H9 (cell line): Measurements from ENCODE around the gene GCH1. TPM values are rescaled to one million over a fixed set of nuclear protein-coding genes. Genes with fewer than 3 reads are reported as not detected.

ENCODE experiments used
- DNase-seq: peaks from one replicate; pipeline ENCODE4 v3.0.0-alpha.2; 2017
- H2AFZ ChIP-seq: one replicate; pipeline ENCODE4 v1.6.1; 2013; ENCODE audit warnings: mild to moderate bottlenecking, low read length, control low read depth, moderate library complexity
- H2AK5ac ChIP-seq: 2 replicates; pipeline ENCODE4 v1.6.1; 2013; ENCODE audit warnings: low read length, control low read depth, mixed read lengths; ENCODE audit not compliant: insufficient read length
- H2BK120ac ChIP-seq: one replicate; pipeline ENCODE4 v1.6.1; 2013; ENCODE audit warnings: low read depth, mild to moderate bottlenecking, low read length, control low read depth, inconsistent platforms; ENCODE audit not compliant: poor library complexity, severe bottlenecking
- H2BK12ac ChIP-seq: 2 replicates; pipeline ENCODE4 v1.6.1; 2013; ENCODE audit warnings: low read length, control low read depth, mixed read lengths, low read depth; ENCODE audit not compliant: insufficient read length
- H2BK15ac ChIP-seq: 2 replicates; pipeline ENCODE4 v1.6.1; 2013; ENCODE audit warnings: low read depth, low read length, control low read depth
- H2BK20ac ChIP-seq: one replicate; pipeline ENCODE4 v1.6.1; 2013; ENCODE audit warnings: low read depth, mild to moderate bottlenecking, low read length, control low read depth, inconsistent platforms; ENCODE audit not compliant: poor library complexity, severe bottlenecking
- H2BK5ac ChIP-seq: 2 replicates; pipeline ENCODE4 v1.6.1; 2013; ENCODE audit warnings: low read length, control low read depth, mixed read lengths; ENCODE audit not compliant: insufficient read length
- H3K14ac ChIP-seq: 2 replicates; pipeline ENCODE4 v1.6.1; 2013; ENCODE audit warnings: low read length, control low read depth; ENCODE audit not compliant: insufficient read depth
- H3K18ac ChIP-seq: 2 replicates; pipeline ENCODE4 v1.6.1; 2013; ENCODE audit warnings: low read depth, mild to moderate bottlenecking, mixed read lengths, low read length, control low read depth; ENCODE audit not compliant: insufficient read length
- H3K23ac ChIP-seq: 2 replicates; pipeline ENCODE4 v1.6.1; 2013; ENCODE audit warnings: low read length, control low read depth, mixed read lengths, low read depth; ENCODE audit not compliant: insufficient read length
- H3K23me2 ChIP-seq: 2 replicates; pipeline ENCODE4 v1.6.1; 2013; ENCODE audit warnings: low read depth, mild to moderate bottlenecking, mixed read lengths, low read length, control low read depth; ENCODE audit not compliant: insufficient read length, poor library complexity, severe bottlenecking
- H3K27ac ChIP-seq: 2 replicates; pipeline ENCODE4 v1.5.1; 2013; ENCODE audit warnings: low read length, control low read depth, mixed read lengths, low read depth; ENCODE audit not compliant: insufficient read length
- H3K27me3 ChIP-seq: 2 replicates; pipeline ENCODE4 v1.6.1; 2013; ENCODE audit warnings: low read length, control low read depth, inconsistent platforms; ENCODE audit not compliant: insufficient read depth
- H3K4ac ChIP-seq: 2 replicates; pipeline ENCODE4 v1.6.1; 2013; ENCODE audit warnings: low read depth, mild to moderate bottlenecking, control low read depth, inconsistent platforms, low read length, moderate library complexity
- H3K4me1 ChIP-seq: 2 replicates; pipeline ENCODE4 v1.6.1; 2013; ENCODE audit warnings: low read length, control low read depth, inconsistent platforms; ENCODE audit not compliant: insufficient read depth
- H3K4me2 ChIP-seq: 2 replicates; pipeline ENCODE4 v1.6.1; 2013; ENCODE audit warnings: low read length, control low read depth, mixed read lengths; ENCODE audit not compliant: insufficient read length, insufficient read depth
- H3K56ac ChIP-seq: 2 replicates; pipeline ENCODE4 v1.6.1; 2013; ENCODE audit warnings: low read depth, mild to moderate bottlenecking, mixed read lengths, low read length, control low read depth; ENCODE audit not compliant: insufficient read length
- H3K79me1 ChIP-seq: 2 replicates; pipeline ENCODE4 v1.6.1; 2013; ENCODE audit warnings: low read depth, mild to moderate bottlenecking, moderate library complexity, low read length, control low read depth, inconsistent platforms; ENCODE audit not compliant: insufficient read depth, poor library complexity, severe bottlenecking
- H3K79me2 ChIP-seq: 2 replicates; pipeline ENCODE4 v1.6.1; 2013; ENCODE audit warnings: low read length, control low read depth, inconsistent platforms; ENCODE audit not compliant: insufficient read depth
- H3K9ac ChIP-seq: 2 replicates; pipeline ENCODE4 v1.6.1; 2013; ENCODE audit warnings: low read length, control low read depth, mixed read lengths; ENCODE audit not compliant: insufficient read length; ENCODE audit errors: extremely low read depth
- H3K9me3 ChIP-seq: one replicate; pipeline ENCODE4 v1.6.1; 2013; ENCODE audit warnings: low read depth, low read length, inconsistent platforms; ENCODE audit not compliant: control insufficient read depth
- H3T11ph ChIP-seq: one replicate; pipeline ENCODE4 v1.6.1; 2013; ENCODE audit warnings: mild to moderate bottlenecking, low read length, control low read depth, inconsistent platforms
- H4K20me1 ChIP-seq: one replicate; pipeline ENCODE4 v1.6.1; 2013; ENCODE audit not compliant: control insufficient read depth, insufficient read length, insufficient read depth
- H4K5ac ChIP-seq: 2 replicates; pipeline ENCODE4 v1.6.1; 2013; ENCODE audit warnings: low read depth, mild to moderate bottlenecking, mixed read lengths, low read length, control low read depth; ENCODE audit not compliant: insufficient read length
- H4K8ac ChIP-seq: replicated peaks from 2 replicates; pipeline ENCODE4 v1.6.1; 2013; ENCODE audit warnings: low read length, control low read depth, mixed read lengths, low read depth; ENCODE audit not compliant: insufficient read length
- H4K91ac ChIP-seq: 2 replicates; pipeline ENCODE4 v1.6.1; 2013; ENCODE audit warnings: low read depth, mild to moderate bottlenecking, moderate library complexity, mixed read lengths, low read length, control low read depth; ENCODE audit not compliant: insufficient read length
- H3K27ac Mint-ChIP-seq, 3 experiments: 2 replicates in 2 of 3; 3 replicates in 1 of 3; pipeline ENCODE4 v1.8.0; 2020 to 2021; ENCODE audit warnings: mixed read lengths in 3 of 3, mild to moderate bottlenecking in 1 of 3, moderate library complexity in 1 of 3
- H3K27me3 Mint-ChIP-seq: 2 replicates; pipeline ENCODE4 v1.8.0; 2021; ENCODE audit warnings: low read depth, mild to moderate bottlenecking, moderate library complexity, mixed read lengths
- H3K36me3 Mint-ChIP-seq, 3 experiments: 2 replicates in 2 of 3; 3 replicates in 1 of 3; pipeline ENCODE4 v1.8.0; 2020 to 2021; ENCODE audit warnings: low read depth in 3 of 3, mixed read lengths in 3 of 3; ENCODE audit not compliant: insufficient read depth in 1 of 3
- H3K4me1 Mint-ChIP-seq, 2 experiments: 2 replicates each; pipeline ENCODE4 v1.8.0; 2020; ENCODE audit warnings: mixed read lengths in 2 of 2
- H3K4me3 Mint-ChIP-seq, 2 experiments: 2 replicates in 1 of 2; 3 replicates in 1 of 2; pipeline ENCODE4 v1.8.0; 2020 to 2021; ENCODE audit warnings: mild to moderate bottlenecking in 2 of 2, mixed read lengths in 2 of 2, moderate library complexity in 1 of 2
- H3K9me3 Mint-ChIP-seq, 2 experiments: 2 replicates in 1 of 2; 3 replicates in 1 of 2; pipeline ENCODE4 v1.8.0; 2020; ENCODE audit warnings: mild to moderate bottlenecking in 2 of 2, mixed read lengths in 2 of 2, moderate library complexity in 1 of 2
- WGBS: extraction: QIAGEN DNeasy Blood & Tissue Kit; methylation state at CpG from one replicate; pipeline ENCODE4 v1.1.7; 2013; ENCODE audit warnings: missing lambda C conversion rate, low lambda C conversion rate, mixed read lengths; ENCODE audit not compliant: insufficient read length; ENCODE audit errors: extremely low coverage; 5-methylcytosine and 5-hydroxymethylcytosine counted together
- total RNA-seq: library from RNA; stranded (reverse); gene quantifications from 2 replicates; pipeline ENCODE4 v1.2.1, GENCODE V29; 2021
- TF ChIP-seq, protein P1 (sequence below): fragments of 200-600 bp; sonication (generic); conservative IDR thresholded peaks from 3 replicates; pipeline ENCODE4 v1.8.0; 2021; ENCODE audit warnings: antibody characterized with exemption, mild to moderate bottlenecking

Gene GCH1
- total RNA-seq, 1 experiment from 2014 or later = 7.7 TPM

DNA sequence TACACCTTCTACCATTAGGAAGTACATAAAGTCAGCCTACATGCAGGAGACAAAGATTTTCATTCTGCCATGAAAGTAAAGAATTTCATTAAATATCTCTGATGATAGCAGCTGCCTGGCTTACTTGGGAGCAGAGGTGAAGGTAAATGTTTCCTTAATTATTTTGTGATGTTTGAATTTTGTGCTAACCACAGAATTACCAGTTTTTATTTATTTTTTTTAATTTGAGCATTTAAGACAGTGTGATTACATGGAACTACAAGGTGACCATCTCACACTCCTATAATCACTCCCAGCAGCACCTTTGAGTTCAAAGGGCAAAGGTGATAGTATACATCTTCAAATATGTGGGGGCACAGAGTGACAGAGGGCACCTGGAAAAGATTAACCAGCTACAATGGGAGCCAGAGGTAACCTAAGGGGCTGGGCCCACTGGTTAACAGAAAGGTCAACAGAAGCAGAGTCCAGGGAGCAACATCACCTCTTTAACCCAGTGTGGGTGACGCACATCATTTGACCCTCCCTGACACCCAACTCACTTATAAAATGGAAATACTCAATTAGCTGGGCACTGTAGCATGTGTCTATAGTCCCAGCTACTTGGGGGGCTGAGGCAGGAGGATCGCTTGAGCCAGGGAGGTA lies 65.0 kb downstream of the GCH1 start:
- Mint-ChIP-seq H3K27ac (no peak overlapping the region), H3K4me1 (peaks cover 5 to 6% of the 10 kb centered on the region in 2 experiments), H3K4me3 (no peak overlapping the region), H3K36me3 (peaks cover 8% of the 10 kb centered on the region in 3 experiments; a peak in 4 of 7 replicates), H3K27me3 (no peaks in the 10 kb centered on the region), H3K9me3 (no peaks in the 10 kb centered on the region; a peak in 1 of 5 replicates)
- TF ChIP-seq, protein P1, sequence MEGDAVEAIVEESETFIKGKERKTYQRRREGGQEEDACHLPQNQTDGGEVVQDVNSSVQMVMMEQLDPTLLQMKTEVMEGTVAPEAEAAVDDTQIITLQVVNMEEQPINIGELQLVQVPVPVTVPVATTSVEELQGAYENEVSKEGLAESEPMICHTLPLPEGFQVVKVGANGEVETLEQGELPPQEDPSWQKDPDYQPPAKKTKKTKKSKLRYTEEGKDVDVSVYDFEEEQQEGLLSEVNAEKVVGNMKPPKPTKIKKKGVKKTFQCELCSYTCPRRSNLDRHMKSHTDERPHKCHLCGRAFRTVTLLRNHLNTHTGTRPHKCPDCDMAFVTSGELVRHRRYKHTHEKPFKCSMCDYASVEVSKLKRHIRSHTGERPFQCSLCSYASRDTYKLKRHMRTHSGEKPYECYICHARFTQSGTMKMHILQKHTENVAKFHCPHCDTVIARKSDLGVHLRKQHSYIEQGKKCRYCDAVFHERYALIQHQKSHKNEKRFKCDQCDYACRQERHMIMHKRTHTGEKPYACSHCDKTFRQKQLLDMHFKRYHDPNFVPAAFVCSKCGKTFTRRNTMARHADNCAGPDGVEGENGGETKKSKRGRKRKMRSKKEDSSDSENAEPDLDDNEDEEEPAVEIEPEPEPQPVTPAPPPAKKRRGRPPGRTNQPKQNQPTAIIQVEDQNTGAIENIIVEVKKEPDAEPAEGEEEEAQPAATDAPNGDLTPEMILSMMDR = no peak
- no peak overlapping the region for H3T11ph ChIP-seq
- H3K79me2 ChIP-seq = no peaks in the 10 kb centered on the region
- no peak overlapping the region for H2BK12ac ChIP-seq
- H3K4me1 ChIP-seq = no peaks in the 10 kb centered on the region
- H3K27ac ChIP-seq = no peak overlapping the region
- H4K20me1 ChIP-seq = no peaks in the 10 kb centered on the region
- H2BK15ac ChIP-seq = no peak overlapping the region
- no peak overlapping the region for H2AFZ ChIP-seq
- no peak overlapping the region for H4K91ac ChIP-seq
- no peak overlapping the region for H3K18ac ChIP-seq
- no peak overlapping the region for H3K14ac ChIP-seq
- WGBS = no CpG with 5 or more reads among the region's 2 CpGs
- H2BK120ac ChIP-seq = no peak overlapping the region
- no peak overlapping the region for H3K4ac ChIP-seq
- H3K27me3 ChIP-seq = no peaks in the 10 kb centered on the region
- H3K56ac ChIP-seq = no peak overlapping the region
- H2BK5ac ChIP-seq = no peak overlapping the region
- no peak overlapping the region for H4K8ac ChIP-seq
- H3K23me2 ChIP-seq = no peaks in the 10 kb centered on the region
- no peak overlapping the region for H2BK20ac ChIP-seq
- no peak for DNase-seq
- no peak overlapping the region for H3K23ac ChIP-seq
- no peaks in the 10 kb centered on the region for H3K79me1 ChIP-seq
- H2AK5ac ChIP-seq = no peak overlapping the region
- no peak overlapping the region for H4K5ac ChIP-seq
- H3K9me3 ChIP-seq = no peaks in the 10 kb centered on the region
- H3K9ac ChIP-seq = no peak overlapping the region
- no peak overlapping the region for H3K4me2 ChIP-seq
